ENCODE data around the gene MTHFSD. TPM values are rescaled to one million over a fixed set of nuclear protein-coding genes. Genes with fewer than 3 reads are reported as not detected.

MTHFSD gene
- total RNA-seq, 1 experiment from 2014 or later: 4.7 TPM

DNA sequence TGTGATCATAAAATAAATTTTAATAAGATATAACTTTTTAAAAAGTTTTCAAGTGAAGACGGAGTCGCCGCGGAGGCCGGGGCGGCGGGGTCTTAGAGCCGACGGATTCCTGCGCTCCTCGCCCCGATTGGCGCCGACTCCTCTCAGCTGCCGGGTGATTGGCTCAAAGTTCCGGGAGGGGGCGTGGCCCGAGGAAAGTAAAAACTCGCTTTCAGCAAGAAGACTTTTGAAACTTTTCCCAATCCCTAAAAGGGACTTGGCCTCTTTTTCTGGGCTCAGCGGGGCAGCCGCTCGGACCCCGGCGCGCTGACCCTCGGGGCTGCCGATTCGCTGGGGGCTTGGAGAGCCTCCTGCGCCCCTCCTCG, 11.5 kb upstream of the MTHFSD start, which contains the start of gene FOXC2:
TSS of gene FOXC2 (plus strand) at position 229 of the 365 bp plus-strand sequence. CDS start 507 bp downstream, outside the sequence.
- Histone ChIP-seq H4K91ac (ENCODE audit: insufficient read length, low read depth, low read length) (no peak within 1 kb of the TSS), H3K23ac (ENCODE audit: insufficient read length, low read depth, low read length) (no peak within 1 kb of the TSS), H4K5ac (ENCODE audit: insufficient read length, low read depth, low read length) (no peak within 1 kb of the TSS), H4K8ac (replicated peaks; ENCODE audit: insufficient read length, low read depth, low read length) (no peak within 1 kb of the TSS), H3K4me2 (ENCODE audit: insufficient read depth, insufficient read length, low read length) (peak within 1 kb of the TSS; percentile 82), H3K14ac (ENCODE audit: insufficient read depth, low read length) (no peak within 1 kb of the TSS; the same call in 1 of the 2 replicates), H3K79me1 (ENCODE audit: insufficient read depth, low read depth, low read length, poor library complexity, severe bottlenecking) (no peaks in the 10 kb centered on the region), H3K4me1 (ENCODE audit: insufficient read depth, low read length) (peaks cover 8% of the 10 kb centered on the region; the same call in 1 of the 2 replicates), H2BK5ac (ENCODE audit: insufficient read length, low read length) (no peak within 1 kb of the TSS), H3K27ac (ENCODE audit: insufficient read length, low read depth, low read length) (no peak within 1 kb of the TSS), H3K9ac (ENCODE audit: extremely low read depth, insufficient read length, low read length) (no peak within 1 kb of the TSS), H4K20me1 (ENCODE audit: control insufficient read depth, insufficient read depth, insufficient read length) (no peaks in the 10 kb centered on the region), H2BK20ac (ENCODE audit: low read depth, low read length, poor library complexity, severe bottlenecking) (no peak within 1 kb of the TSS), H2BK15ac (ENCODE audit: low read depth, low read length) (no peak within 1 kb of the TSS), H3T11ph (ENCODE audit: low read length) (no peak within 1 kb of the TSS), H3K4ac (ENCODE audit: low read depth, low read length) (no peak within 1 kb of the TSS), H2BK12ac (ENCODE audit: insufficient read length, low read depth, low read length) (no peak within 1 kb of the TSS), H3K23me2 (ENCODE audit: insufficient read length, low read depth, low read length, poor library complexity, severe bottlenecking) (peaks cover 14% of the 10 kb centered on the region), H3K9me3 (ENCODE audit: control insufficient read depth, low read depth, low read length) (no peaks in the 10 kb centered on the region), H3K56ac (ENCODE audit: insufficient read length, low read depth, low read length) (no peak within 1 kb of the TSS), H2AK5ac (ENCODE audit: insufficient read length, low read length) (no peak within 1 kb of the TSS), H3K27me3 (ENCODE audit: insufficient read depth, low read length) (peaks cover 64% of the 10 kb centered on the region), H3K18ac (ENCODE audit: insufficient read length, low read depth, low read length) (no peak within 1 kb of the TSS), H2AFZ (ENCODE audit: low read length) (no peak within 1 kb of the TSS), H2BK120ac (ENCODE audit: low read depth, low read length, poor library complexity, severe bottlenecking) (no peak within 1 kb of the TSS), H3K79me2 (ENCODE audit: insufficient read depth, low read length) (no peaks in the 10 kb centered on the region)
- H3K27ac Mint-ChIP-seq: no peak within 1 kb of the TSS
- peak within 1 kb of the TSS; percentile 52 to 77 for H3K4me3 Mint-ChIP-seq
- peaks cover 2 to 3% of the 10 kb centered on the region in 2 experiments; a peak in 2 of 5 replicates for H3K9me3 Mint-ChIP-seq
- peaks cover 33 to 45% of the 10 kb centered on the region in 2 experiments for H3K4me1 Mint-ChIP-seq
- TF ChIP-seq, protein P1, sequence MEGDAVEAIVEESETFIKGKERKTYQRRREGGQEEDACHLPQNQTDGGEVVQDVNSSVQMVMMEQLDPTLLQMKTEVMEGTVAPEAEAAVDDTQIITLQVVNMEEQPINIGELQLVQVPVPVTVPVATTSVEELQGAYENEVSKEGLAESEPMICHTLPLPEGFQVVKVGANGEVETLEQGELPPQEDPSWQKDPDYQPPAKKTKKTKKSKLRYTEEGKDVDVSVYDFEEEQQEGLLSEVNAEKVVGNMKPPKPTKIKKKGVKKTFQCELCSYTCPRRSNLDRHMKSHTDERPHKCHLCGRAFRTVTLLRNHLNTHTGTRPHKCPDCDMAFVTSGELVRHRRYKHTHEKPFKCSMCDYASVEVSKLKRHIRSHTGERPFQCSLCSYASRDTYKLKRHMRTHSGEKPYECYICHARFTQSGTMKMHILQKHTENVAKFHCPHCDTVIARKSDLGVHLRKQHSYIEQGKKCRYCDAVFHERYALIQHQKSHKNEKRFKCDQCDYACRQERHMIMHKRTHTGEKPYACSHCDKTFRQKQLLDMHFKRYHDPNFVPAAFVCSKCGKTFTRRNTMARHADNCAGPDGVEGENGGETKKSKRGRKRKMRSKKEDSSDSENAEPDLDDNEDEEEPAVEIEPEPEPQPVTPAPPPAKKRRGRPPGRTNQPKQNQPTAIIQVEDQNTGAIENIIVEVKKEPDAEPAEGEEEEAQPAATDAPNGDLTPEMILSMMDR (conservative IDR thresholded peaks at IDR 0.05): no peak
- H3K27me3 Mint-ChIP-seq (ENCODE audit: low read depth): peaks cover 85% of the 10 kb centered on the region
- no peaks in the 10 kb centered on the region for H3K36me3 Mint-ChIP-seq (ENCODE audit: insufficient read depth in 1 of 3, low read depth in 3 of 3)
- DNase-seq: peak; percentile 92
- no CpG with 5 or more reads among the region's 30 CpGs for WGBS (ENCODE audit: extremely low coverage, insufficient read length, low lambda C conversion rate)
